ENCODE results near the gene DFFA. TPM values are rescaled to one million over a fixed set of nuclear protein-coding genes. Genes with fewer than 3 reads are reported as not detected.
"Not testable (repeated sequence)": the region's sequence is repeated elsewhere in the genome, so short reads cannot be mapped to it uniquely, and the experiment has no call there.

Gene DFFA
- total RNA-seq, 2 experiments from 2014 or later, result 77.3 to 79.1 TPM

DNA sequence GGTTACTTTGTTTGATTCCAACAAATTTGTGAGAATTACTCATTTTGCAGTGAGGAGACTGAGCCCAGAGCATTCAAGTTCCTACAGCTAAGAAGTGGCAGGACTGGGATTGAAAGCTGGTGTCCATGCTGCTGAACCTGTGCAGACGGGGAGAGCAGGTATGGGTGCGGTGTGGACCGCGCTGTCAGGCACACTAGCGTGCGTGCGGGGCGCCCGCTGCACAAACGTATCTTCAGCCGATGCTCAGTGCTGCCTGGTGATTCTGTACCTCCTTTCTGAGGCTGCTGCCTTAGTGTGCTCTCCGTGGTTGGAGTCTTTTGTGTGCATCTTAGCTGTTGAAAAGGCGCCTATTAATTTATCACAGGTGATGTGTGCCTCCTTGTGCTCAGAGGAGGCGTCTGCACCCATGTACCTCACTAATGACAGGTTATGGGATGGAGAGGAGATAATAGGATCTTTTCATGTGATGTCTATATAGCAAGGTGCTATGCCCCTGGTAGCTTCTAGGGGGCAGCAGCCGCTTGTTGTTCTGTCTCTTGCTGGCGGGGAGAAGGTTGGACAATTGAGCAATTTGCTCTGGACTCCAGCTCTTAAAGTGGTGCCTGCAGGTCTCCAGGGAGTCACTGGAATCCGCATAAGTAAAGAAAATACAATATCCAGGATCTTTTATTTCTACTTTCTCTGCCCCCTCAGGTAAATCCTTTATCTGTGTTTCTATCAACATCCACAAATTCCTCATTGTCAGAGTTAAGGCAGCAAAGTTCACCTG, 35.0 kb upstream of the DFFA start:
- ChIA-PET POLR2A (interaction anchor here (0.6 kb wide), 1 partner anchor 19 kb away, joined by 3 read pairs; no protein-coding TSS in a partner anchor), CTCF (interaction anchor here (0.6 to 9.7 kb wide), 14 partner anchors 8 to 438 kb away, joined by 3 to 69 read pairs (median 4); no protein-coding TSS in a partner anchor)

DNA sequence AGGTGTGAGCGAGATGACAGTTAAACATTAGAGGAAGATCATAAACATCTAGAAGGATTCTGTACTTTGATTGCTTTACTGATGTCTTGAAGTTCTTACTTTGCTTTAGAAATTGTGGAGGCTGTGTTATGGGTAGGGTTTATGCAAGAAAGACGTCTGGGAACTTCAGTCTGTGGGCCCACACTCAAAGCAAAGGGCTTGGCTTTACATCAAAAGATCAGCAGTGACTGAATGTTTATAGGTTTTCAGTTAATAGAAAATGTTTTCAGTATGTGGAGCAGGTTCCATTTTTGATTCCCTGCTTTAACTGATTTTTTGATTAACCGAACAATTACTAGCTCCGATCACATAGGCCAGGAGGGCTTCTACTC, 34.3 kb upstream of the DFFA start:
- CTCF ChIA-PET, result interaction anchor here (1.1 to 9.7 kb wide), 3 partner anchors 8 to 95 kb away, joined by 4 to 69 read pairs (median 8); no protein-coding TSS in a partner anchor
- POLR2A ChIA-PET, result no interaction called here

DNA sequence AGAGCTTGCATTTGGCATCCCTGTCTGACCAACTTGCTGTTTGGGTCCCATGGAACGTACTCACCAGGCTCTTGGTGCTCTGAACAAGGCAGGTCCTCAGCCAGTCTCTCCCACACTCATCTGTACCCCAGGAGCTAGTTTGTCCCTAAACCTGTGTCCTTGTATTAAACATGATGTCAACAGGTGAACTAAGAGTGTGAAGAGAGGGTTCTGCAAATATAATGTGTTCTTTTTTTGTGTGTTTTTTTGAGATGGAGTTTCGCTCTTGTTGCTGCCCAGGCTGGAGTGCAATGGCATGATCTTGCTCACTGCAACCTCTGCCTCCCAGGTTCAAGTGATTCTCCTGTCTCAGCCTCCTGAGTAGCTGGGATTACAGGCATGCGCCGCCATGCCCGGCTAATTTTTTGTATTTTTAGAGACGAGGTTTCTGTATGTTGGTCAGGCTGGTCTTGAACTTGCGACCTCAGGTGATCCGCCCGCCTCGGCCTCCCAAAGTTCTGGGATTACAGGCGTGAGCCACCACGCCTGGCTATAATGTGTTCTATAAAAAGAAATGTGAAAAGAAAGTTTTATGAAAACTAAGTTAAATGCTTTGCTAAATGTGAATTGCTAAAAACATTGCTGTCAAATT, 33.8 kb upstream of the DFFA start:
- CTCF ChIA-PET, result interaction anchor here (0.7 to 9.7 kb wide), 3 partner anchors 8 to 724 kb away, joined by 3 to 69 read pairs (median 3); no protein-coding TSS in a partner anchor
- POLR2A ChIA-PET, result not testable (repeated sequence)

DNA sequence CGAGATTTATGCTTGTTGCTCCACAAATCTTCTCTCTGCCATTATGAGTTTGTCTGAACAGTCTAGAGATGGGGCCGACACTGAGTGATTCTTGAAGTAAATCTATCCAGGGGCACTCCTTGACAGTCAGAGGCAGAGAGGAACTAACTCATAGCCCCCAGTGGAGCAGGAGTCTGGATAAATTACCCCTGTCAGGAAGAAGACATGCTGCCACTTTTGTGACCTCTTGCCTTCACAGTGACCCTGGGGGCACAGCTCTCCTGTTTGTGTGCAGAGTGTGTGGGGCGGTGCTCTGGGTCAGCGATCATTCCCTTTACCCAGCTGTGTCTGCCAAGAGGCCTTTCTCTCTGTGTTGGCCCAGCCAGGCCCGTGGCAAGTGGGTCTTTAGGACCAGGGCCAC, 31.9 kb upstream of the DFFA start:
- CTCF ChIA-PET, result interaction anchor here (9.7 kb wide), 1 partner anchor 10 kb away, joined by 69 read pairs; no protein-coding TSS in a partner anchor
- POLR2A ChIA-PET, result no interaction called here

DNA sequence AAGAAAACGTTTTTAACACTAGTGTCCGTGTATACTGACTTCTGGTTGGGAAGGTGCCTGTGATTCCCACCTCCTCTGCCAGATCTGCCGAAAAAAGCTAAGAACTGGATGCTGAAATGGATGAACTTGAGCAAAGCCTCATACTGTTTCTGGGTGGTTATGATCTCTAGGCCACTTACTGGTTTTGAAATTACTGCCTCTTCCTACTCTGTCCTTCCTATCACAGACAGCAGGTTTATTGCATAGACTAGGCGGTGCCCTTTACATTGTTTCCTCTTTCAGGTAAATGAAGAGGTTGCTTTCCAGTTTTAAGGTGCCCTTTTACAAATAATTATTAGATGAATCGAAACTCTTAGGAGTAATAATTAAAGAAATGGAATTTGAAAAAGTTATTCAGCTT, 29.9 kb upstream of the DFFA start:
- POLR2A ChIA-PET, result no interaction called here
- CTCF ChIA-PET, result interaction anchor here (9.7 kb wide), 1 partner anchor 8 kb away, joined by 69 read pairs; no protein-coding TSS in a partner anchor

DNA sequence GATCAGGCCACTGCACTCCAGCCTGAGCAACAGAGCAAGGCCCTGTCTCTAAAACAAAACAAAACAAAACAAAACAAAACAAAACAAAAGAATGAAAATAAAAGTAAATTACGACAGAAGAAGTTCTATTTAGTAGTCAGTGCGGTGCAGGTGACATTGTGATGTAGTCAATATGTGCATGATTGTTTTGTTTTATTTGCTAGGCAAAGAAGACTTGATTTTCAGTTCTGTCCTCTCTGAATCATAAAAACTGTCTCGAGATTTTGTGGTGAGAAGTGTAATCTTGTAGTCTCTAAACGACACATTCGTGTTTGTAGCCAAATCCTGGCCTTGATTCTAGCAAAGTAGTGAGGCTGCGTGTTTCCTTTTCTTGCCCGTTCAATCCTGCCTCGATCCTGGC, 25.9 kb upstream of the DFFA start:
- ChIA-PET POLR2A (interaction anchor here (0.5 kb wide), 1 partner anchor 51 kb away, joined by 3 read pairs; no protein-coding TSS in a partner anchor), CTCF (interaction anchor here (1.4 to 1.7 kb wide), 3 partner anchors 9 to 411 kb away, joined by 4 to 8 read pairs (median 5); partner anchors contain the start of gene CENPS)

DNA sequence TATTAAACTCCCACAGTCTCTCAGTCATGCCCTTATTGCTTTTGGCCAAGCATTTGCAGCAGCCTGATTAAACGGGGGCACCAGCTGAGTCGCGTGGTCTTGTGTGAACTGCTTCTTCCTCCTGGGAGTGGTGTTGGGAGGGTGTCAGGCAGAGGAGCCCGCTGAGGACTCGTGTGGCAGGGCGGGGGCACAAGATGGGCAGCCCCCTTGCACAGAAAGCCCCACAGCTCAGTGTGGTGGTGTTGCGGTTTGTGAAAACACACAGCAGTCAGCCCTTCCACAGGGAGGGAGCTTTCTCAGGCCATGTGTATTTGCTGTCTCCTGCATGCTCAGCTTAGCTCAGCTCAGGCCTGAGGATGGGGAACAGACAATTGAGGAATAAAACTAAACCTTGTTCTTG, 24.8 kb upstream of the DFFA start:
- POLR2A ChIA-PET, result no interaction called here

DNA sequence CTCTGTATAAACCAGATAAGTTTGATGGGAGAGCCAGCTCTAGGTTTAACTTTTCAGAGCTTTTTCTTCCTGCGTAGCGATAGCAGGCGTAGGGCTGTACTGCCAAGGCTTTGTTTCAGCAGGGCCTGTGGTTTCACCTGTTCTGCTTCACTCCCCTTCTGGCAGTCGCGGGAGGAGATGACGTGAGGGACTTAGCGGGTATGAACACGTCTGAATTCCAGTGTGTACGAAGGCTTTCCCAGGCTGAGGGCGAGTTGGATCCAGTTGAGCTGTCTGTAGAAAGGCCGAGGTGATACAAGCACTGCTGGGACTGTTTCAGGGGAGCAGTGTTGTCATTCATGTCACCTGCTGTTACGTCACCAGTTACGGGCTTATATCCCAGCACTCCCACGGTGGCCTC, 23.6 kb upstream of the DFFA start:
- CTCF ChIA-PET, result interaction anchor here (1.2 to 6.5 kb wide), 3 partner anchors 11 to 366 kb away, joined by 3 to 69 read pairs (median 16); no protein-coding TSS in a partner anchor
- POLR2A ChIA-PET, result interaction anchor here (0.8 kb wide), 1 partner anchor 66 kb away, joined by 3 read pairs; the partner anchor contains the start of gene CENPS

More for the DNA sequence above, 24.8 kb upstream of the DFFA start:
- CTCF ChIA-PET, result interaction anchor here (0.6 to 6.5 kb wide), 3 partner anchors 9 to 413 kb away, joined by 3 to 69 read pairs (median 4); no protein-coding TSS in a partner anchor

DNA sequence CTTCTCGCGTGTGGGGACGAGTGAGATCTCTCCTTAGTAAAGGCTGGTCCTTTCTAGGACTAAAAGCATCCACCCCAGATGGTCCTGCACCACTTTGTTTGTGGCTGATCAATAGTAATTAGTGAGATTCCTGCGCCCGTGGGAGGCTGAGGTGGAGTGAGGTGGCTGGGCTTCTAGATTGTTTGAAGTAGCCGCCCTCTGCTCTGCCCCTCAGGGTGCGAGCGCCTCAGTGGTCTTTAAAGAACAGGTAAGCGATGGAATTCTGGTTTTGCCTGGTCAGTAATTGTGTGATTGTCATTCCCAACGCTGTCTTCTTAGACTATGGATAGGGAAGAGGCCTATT, 23.1 kb upstream of the DFFA start:
- ChIA-PET POLR2A (interaction anchor here (0.8 kb wide), 1 partner anchor 65 kb away, joined by 3 read pairs; the partner anchor contains the start of gene CENPS), CTCF (interaction anchor here (0.6 to 6.5 kb wide), 18 partner anchors 9 to 711 kb away, joined by 3 to 69 read pairs (median 4); partner anchors contain the start of gene CENPS)

DNA sequence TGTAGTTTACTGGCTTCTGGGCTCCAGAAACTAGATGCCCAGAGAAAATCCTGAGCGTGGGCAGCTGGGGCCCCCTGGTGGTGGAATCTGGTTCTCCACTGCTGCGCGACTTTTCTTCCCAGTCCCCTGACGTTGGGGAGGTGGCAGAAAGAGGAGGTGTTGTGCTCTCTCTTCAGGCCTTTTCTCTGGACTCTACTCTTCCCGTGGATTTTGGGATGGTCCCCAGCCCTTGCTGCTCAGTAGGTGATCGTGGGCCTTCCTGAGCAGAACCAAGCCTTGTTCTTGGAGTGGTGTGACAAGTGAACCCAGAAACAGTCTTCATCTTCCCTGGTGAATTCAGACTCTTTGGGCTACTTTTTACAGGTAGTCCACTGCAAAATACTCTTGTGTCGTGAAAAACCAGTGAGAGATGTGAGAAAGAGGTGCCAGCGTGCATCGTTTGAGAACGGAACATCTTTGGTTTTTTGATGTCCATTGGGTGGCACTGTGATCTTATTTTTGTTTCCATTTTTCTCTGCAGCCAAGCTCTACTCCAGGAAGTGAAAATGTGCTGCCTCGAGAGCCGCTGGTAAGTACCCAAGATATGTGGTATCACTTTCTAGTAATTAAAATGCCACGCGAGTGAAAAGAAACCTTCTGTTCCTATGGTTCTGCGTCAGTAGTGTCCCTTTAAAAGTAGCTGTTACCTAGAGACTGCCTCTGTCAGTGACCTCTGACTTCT, 22.6 kb upstream of the DFFA start:
- POLR2A ChIA-PET, result interaction anchor here (0.6 to 0.8 kb wide), 2 partner anchors 65 to 91 kb away, joined by 3 to 4 read pairs; partner anchors contain the start of gene CENPS
- CTCF ChIA-PET, result interaction anchor here (0.6 to 6.5 kb wide), 29 partner anchors 9 to 711 kb away, joined by 3 to 69 read pairs (median 4); partner anchors contain the start of genes CENPS, DFFA and PEX14

DNA sequence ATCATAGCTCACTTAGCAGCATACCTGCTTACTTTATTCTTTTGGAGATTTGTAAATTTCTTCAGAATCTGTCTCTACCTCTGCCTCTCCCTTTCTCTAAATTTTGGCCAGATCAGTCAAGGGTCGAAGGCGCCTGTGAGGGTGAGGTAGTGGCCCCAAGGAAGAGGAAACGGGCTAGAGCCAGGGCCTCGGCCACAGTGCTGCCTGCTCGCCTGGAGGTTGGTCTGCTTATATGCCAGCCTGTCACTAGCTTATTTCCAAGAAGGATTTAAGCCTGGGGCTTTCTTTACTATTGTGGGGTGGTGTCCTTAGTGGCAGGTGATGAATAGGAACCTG, 22.1 kb upstream of the DFFA start:
- ChIA-PET POLR2A (no interaction called here), CTCF (interaction anchor here (0.6 to 6.5 kb wide), 21 partner anchors 8 to 445 kb away, joined by 3 to 69 read pairs (median 4); partner anchors contain the start of genes CENPS, DFFA and PEX14)

DNA sequence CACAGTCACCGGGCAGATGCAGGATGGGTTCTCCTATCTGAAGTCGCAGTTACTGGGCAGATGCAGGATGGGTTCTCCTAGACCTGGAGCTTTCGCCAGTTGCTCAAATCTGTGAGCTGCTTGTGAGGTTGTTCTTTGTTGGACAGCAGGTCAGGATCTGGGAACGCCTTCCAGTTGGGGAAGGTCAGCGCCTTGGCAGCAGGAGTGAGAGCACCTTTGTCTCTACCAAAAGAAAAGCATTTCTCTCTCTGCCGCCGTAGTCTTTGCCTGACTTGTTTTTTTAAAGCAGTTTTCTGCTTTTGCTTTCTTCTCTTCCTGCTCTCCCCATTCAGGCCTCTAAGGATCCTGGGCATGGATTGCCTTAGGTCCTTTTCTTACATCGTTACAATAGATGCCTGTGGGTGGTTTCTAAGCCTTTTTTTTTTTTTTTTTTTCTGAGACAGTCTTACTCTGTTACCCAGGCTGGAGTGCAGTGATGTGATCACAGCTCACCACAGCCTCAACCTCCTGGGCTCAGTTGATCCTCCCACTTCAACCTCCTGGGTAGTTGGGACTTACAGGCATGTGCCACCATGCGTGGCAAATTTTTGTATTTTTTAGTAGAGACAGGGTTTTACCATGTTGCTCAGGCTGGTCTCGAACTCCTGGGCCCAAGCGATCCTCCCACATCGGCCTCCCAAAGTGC, 18.1 kb upstream of the DFFA start:
- ChIA-PET POLR2A (no interaction called here), CTCF (interaction anchor here (1.8 to 6.5 kb wide), 2 partner anchors 16 to 60 kb away, joined by 6 to 69 read pairs; partner anchors contain the start of gene CENPS)

DNA sequence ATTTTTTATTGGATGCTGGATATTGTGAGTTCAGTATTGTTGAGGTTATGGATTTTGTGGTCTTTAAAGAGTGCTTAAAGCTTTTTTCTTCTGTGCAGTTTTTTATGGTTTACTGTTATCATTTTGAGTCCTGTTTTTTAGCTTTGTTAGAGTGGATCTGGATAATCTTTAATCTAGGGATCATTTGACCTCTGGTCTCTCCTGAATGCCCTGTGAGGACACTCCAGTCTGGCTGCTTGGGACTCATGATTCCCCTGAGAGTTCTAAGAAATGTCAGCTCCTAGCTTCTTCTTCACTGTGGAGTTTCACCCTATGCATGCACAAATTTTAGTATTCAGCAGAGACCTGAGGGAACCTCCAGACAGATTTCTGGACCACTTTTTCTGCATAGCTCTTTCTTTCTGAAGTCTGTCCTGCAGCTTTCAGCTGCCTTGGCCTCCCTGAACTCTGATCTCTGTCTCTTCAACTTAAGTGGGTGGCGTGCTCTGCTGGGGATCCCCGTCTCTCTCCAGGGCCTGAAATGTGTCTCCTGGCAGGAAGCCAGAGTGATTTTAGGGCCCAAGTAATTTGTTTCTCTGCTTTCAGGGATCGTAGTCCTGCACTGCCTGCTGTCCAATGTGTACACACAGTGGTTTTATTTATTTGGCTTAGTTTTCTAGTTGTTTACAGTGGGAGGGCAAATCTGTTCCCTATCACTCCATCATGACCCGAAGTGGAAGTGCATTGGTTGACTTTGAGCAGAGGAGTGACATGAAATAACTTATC, 17.1 kb upstream of the DFFA start:
- ChIA-PET POLR2A (no interaction called here), CTCF (no interaction called here)

DNA sequence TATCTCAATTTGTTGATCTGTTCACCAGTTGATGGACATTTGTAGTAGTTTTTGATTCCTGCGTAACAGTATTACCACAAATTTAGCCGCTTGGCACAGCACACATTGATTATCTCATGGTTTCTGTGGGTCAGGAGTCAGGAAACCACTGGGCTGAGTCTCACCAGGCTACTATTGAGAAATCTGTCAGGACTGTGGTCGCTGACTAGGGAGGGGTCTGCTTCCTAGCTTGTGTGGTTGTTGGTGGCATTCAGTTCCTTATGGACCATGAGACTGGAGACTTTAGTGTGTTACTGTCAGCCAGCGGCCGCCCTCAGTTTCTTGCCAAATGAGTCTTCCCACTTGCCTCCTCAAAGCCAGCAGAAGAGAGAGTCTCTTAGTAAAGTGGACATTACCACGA, 12.2 kb upstream of the DFFA start:
- ChIA-PET CTCF (interaction anchor here (0.7 to 1.9 kb wide), 3 partner anchors 10 to 277 kb away, joined by 3 to 4 read pairs (median 4); partner anchors contain the start of gene CENPS), POLR2A (no interaction called here)

DNA sequence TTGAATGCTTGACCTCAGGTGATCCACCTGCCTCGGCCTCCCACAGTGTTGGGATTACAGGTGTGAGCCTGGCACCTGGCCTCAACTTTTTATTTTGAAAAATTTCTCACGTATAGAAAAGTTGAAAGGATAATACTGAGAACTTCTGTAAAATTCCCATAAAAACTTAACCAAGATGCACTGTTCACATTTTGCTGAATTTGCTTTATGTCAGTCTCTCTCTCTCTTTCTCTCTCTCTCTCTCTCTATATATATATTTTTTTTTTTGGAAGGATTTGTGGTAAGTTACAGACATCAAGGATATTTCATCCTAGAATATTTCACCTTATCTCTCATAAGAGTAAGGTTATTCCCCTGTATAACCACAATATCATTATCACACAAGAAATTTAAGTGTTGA, 8.3 kb upstream of the DFFA start:
- POLR2A ChIA-PET, result no interaction called here

DNA sequence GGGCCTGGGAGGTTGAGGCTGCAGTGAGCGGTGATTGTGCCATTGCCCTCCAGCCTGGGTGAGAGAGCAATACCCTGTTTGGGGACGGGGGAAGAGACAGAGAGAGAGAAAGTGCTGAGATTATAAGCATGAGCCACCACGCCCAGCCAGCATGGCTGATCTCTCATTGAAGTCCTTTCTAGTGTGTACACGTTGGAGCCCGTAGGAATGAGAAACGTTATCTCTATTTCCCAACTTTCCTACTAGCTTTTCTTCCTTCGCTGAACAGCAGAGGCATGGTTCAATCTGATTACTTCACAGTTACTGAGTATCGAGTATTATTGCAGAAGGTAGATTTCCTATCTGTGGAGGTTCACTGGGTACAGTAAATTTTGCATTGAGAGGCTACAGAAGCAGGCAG, 7.0 kb upstream of the DFFA start:
- POLR2A ChIA-PET, result no interaction called here
- CTCF ChIA-PET, result interaction anchor here (3.3 kb wide), 1 partner anchor 14 kb away, joined by 18 read pairs; no protein-coding TSS in a partner anchor

More for the DNA sequence above, 8.3 kb upstream of the DFFA start:
- CTCF ChIA-PET, result interaction anchor here (0.7 to 3.3 kb wide), 2 partner anchors 13 to 16 kb away, joined by 3 to 18 read pairs; no protein-coding TSS in a partner anchor

DNA sequence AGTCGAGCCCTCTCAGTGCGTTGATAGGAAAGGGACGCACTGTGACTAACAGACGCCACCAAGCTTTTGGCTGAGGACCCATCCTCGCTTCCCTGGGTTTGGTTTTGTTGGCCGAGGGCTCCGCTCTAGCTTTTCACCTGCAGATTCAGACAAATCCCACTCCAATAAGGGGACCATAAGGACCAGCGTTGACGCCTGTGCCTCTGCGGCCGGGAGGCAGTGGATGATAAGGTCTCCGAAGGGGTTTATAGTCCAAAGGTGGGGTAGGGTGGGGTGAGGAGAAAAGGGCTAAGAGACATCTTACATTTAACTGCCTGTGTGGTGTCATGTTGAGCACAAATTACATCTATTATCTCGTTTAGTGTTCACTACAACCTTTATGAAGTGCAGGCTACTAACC, 3.2 kb upstream of the DFFA start:
- CTCF ChIA-PET, result interaction anchor here (1.0 to 1.2 kb wide), 2 partner anchors 19 to 467 kb away, joined by 3 to 4 read pairs; no protein-coding TSS in a partner anchor
- POLR2A ChIA-PET, result no interaction called here

Data from activated CD8-positive, alpha-beta memory T cell treated with anti-CD3 and anti-CD28 coated beads for 36 hours (primary cell).